ENCODE data around the gene DAB2IP. TPM values are rescaled to one million over a fixed set of nuclear protein-coding genes. Genes with fewer than 3 reads are reported as not detected.

DAB2IP gene
- total and polyA plus RNA-seq, 8 donors = 17.5 to 303 (median 45.6) TPM

- Histone ChIP-seq H3K27ac (peak overlapping the region; percentile 3 to 89 (median 65)), H3K4me1 (peaks cover 71 to 94% (median 86%) of the 10 kb centered on the region in 4 donors), H3K4me3 (no peak overlapping the region), H3K36me3 (no peaks in the 10 kb centered on the region), H3K27me3 (peaks cover 0 to 47% (median 0%) of the 10 kb centered on the region in 3 donors), H3K9me3 (no peaks in the 10 kb centered on the region)
- 42 to 67% (median 55%) methylated on average over 3 of the region's 3 CpGs for WGBS, 5 donors
- no peak for TF ChIP-seq CTCF (IDR thresholded peaks at IDR 0.05)
- TF ChIP-seq EP300 (IDR thresholded peaks at IDR 0.05) = no peak
- no peak for TF ChIP-seq POLR2AphosphoS5 (IDR thresholded peaks at IDR 0.05)
- no peak for TF ChIP-seq POLR2A (IDR thresholded peaks at IDR 0.05)
- intact Hi-C loops (cut with DNase I; ENCODE audit: low total_unique reads) = no loop called here
- DNase-seq = peak in 1 of 2 donors; percentile 65
Measured at GRCh38 chr9:121654499-121655140, 3.2 kb downstream of the DAB2IP start.

GRCh38 chr9:121655231-121655755 lies 3.9 kb downstream of the DAB2IP start:
- no peaks in the 10 kb centered on the region for H3K9me3 ChIP-seq
- WGBS, 5 donors = 90 to 100% (median 93%) methylated on average over 3 of the region's 3 CpGs
- no peaks in the 10 kb centered on the region for H3K36me3 ChIP-seq
- no peak for DNase-seq
- H3K4me1 ChIP-seq = peaks cover 64 to 90% (median 81%) of the 10 kb centered on the region in 4 donors
- H3K4me3 ChIP-seq = no peak overlapping the region
- no peak for TF ChIP-seq EP300 (IDR thresholded peaks at IDR 0.05)
- no peak for TF ChIP-seq POLR2A (IDR thresholded peaks at IDR 0.05)
- TF ChIP-seq POLR2AphosphoS5 (IDR thresholded peaks at IDR 0.05) = no peak
- TF ChIP-seq CTCF (IDR thresholded peaks at IDR 0.05) = no peak
- intact Hi-C loops (cut with DNase I; ENCODE audit: low total_unique reads) = no loop called here
- H3K27ac ChIP-seq = peak overlapping the region in 3 of 5 donors; percentile 2 to 65 (median 59)
- H3K27me3 ChIP-seq = peaks cover 0 to 42% (median 0%) of the 10 kb centered on the region in 3 donors

- no peak for TF ChIP-seq CTCF (IDR thresholded peaks at IDR 0.05)
- no peak for TF ChIP-seq POLR2AphosphoS5 (IDR thresholded peaks at IDR 0.05)
- TF ChIP-seq POLR2A (IDR thresholded peaks at IDR 0.05) = no peak
- TF ChIP-seq EP300 (IDR thresholded peaks at IDR 0.05) = no peak
- DNase-seq = no peak
- Histone ChIP-seq H3K4me3 (no peak overlapping the region), H3K27ac (peak overlapping the region; percentile 34 to 84 (median 75)), H3K9me3 (no peaks in the 10 kb centered on the region), H3K4me1 (peaks cover 48 to 89% (median 70%) of the 10 kb centered on the region in 4 donors), H3K27me3 (peaks cover 0 to 25% (median 0%) of the 10 kb centered on the region in 3 donors), H3K36me3 (no peaks in the 10 kb centered on the region)
- WGBS, 5 donors = 69 to 77% (median 72%) methylated on average over 4 to 5 of the region's 5 CpGs
- intact Hi-C loops (cut with DNase I; ENCODE audit: low total_unique reads) = no loop called here
Measured at GRCh38 chr9:121656941-121657470, 5.6 kb downstream of the DAB2IP start.

- Histone ChIP-seq H3K4me3 (peak overlapping the region in 2 of 4 donors; percentile 6 to 12), H3K4me1 (peaks cover 37 to 89% (median 65%) of the 10 kb centered on the region in 4 donors), H3K36me3 (no peaks in the 10 kb centered on the region), H3K27ac (peak overlapping the region; percentile 34 to 84 (median 75)), H3K27me3 (peaks cover 0 to 13% (median 0%) of the 10 kb centered on the region in 3 donors), H3K9me3 (no peaks in the 10 kb centered on the region)
- TF ChIP-seq POLR2A (IDR thresholded peaks at IDR 0.05) = no peak
- peak in 2 of 3 donors; percentile 14 to 32 for TF ChIP-seq POLR2AphosphoS5 (IDR thresholded peaks at IDR 0.05)
- no peak for TF ChIP-seq CTCF (IDR thresholded peaks at IDR 0.05)
- no peak for TF ChIP-seq EP300 (IDR thresholded peaks at IDR 0.05)
- WGBS, 5 donors = 21 to 37% (median 26%) methylated on average over 12 of the region's 12 CpGs
- peak; percentile 61 to 67 for DNase-seq
- intact Hi-C loops (cut with DNase I; ENCODE audit: low total_unique reads) = no loop called here
Measured at GRCh38 chr9:121658166-121658565, 6.7 kb downstream of the DAB2IP start.

Data from stomach (tissue), 9 donors.